HG03378 (cell line): Measurements from ENCODE around the gene PGLYRP4.
"Not testable (repeated sequence)": the region's sequence is repeated elsewhere in the genome, so short reads cannot be mapped to it uniquely, and the experiment has no call there.

Source experiments
- ATAC-seq: cut with Tn5 transposase; IDR thresholded peaks from one replicate; pipeline ENCODE4 v1.9.1; 2021; ENCODE audit warnings: mild to moderate bottlenecking, moderate library complexity; ENCODE audit not compliant: unreplicated experiment

PGLYRP4 gene

GRCh38 chr1:153341431-153341934, 7.2 kb downstream of the PGLYRP4 start:
- no peak for ATAC-seq

DNA sequence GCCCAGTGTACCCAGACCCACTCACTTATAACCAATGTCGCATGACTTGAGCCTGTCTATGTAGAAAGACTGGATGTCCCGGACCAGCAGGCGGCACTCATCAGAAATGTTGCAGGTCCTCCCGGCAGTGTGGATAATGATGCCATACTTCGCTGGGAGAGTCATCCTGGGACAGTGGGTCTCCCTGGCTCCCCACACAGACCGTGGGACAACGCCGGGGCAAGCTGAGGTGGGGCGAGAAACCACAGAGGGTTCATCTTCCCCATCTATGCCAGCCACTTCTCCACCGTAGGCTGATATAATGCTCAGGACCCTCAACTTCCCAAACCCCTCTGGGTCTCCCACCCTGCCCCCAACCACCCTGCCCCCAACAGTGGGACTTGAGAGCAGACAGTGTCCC, 8.3 kb downstream of the PGLYRP4 start:
- ATAC-seq = no peak

- no peak for ATAC-seq
Observed at GRCh38 chr1:153339802-153340201, 8.8 kb downstream of the PGLYRP4 start.

DNA sequence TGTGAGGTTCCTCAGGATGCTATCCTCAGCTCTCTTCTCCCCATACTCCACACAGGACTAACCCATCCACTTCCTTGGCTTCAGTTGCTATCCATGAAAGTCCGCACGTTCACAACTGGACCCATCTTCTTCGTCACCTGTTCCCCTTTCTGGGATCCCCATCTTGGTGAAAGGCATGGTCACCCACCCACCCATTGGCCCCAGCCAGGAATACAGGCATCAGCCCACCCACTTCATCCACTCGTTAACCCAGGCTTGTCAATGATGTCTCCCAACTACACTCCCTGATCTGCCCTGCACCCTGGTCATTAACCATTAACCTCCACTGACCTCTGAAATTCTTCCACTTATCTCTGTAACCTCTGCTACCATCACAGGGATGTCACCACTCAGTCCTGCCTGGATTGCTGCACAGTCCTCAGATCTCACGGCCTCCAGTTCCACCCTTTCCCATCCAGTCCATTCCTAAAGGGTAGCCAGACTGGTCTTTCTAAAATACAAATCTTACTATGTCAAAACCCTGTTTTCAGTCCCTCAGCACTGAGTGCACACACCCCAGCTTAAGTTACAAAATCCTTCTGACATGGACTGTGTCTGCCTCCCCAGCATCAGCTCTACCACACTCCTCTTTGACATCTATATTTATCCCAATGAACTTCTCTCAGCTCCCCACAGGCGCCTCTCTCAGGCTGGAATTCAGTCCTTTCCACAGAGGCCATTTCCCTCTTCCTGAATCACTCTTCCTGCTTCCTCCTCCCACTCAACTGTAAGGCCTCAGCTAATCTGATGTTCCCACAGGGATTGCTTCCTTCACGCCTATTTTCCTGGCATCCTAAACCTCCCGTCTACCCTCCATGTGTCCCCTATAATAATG, 10.4 kb downstream of the PGLYRP4 start:
- ATAC-seq = no peak

DNA sequence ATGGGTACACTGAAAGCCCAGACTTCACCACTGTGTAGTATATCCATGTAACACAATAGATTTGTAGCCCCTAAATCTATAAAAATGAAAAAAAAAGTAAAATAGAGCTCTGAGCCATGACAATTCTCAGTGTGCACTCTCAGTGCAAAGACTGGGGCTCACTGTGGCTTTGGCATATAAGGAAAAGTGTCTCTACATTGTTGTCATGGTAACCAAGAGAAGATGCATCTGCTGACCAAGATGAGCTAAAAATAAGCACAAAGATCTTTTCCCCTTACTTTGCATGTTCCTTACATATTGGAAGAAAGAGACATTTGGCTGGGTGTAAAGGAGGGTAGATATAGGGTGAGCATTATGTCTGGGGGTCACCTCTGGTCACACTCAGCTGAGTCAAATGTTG, 12.0 kb downstream of the PGLYRP4 start:
- no peak for ATAC-seq

DNA sequence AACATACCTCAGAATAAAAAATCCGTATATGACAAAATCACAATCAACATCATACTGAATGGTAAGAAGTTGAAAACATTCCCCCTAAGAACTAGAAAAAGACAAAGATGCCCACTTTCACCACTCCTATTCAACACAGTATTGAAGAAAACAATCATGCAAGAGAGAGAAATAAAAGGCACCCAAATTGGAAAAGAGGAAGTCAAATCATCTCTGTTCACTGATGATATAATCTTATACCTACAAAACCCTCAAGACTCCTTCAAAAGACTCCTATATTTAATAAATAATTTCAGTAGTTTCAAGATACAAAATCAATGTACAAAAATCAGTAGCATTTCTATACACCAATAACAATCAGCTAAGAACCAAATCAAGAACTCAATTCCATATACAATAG, 14.7 kb downstream of the PGLYRP4 start:
- no peak for ATAC-seq

GRCh38 chr1:153324912-153325311, 23.7 kb downstream of the PGLYRP4 start:
- ATAC-seq = no peak

DNA sequence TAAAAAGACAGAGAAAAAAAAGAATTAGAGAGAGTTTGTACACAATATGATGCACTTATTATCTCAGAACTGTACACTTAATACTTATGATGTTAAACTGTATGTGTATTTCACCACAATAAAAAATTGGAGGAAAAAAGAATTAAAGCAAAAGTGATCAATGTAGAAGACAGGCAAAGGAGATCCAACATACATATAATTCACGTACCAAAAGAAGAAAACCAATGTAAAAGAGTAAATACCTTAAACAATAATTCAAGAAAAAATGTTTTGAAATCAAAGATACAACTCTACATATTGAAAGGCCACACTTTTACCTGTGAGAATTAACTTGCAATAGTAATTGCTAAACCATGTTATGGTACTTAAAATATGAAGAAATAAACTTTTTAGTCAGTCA, 26.1 kb downstream of the PGLYRP4 start:
- ATAC-seq = no peak

DNA sequence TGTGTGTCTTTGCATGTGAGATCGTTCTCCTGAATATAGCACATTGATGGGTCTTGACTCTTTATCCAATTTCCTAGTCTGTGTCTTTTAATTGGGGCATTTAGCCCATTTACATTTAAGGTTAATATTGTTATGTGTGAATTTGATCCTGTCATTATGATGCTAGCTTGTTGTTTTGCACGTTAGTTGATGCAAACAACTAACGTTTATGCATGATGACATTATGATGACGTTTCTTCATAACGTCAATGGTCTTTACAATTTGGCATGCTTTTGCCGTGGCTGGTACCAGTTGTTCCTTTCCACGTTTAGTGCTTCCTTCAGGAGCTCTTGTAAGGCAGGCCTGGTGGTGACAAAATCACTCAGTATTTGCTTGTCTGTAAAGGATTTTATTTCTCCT, 30.5 kb downstream of the PGLYRP4 start:
- not testable (repeated sequence) for ATAC-seq

DNA sequence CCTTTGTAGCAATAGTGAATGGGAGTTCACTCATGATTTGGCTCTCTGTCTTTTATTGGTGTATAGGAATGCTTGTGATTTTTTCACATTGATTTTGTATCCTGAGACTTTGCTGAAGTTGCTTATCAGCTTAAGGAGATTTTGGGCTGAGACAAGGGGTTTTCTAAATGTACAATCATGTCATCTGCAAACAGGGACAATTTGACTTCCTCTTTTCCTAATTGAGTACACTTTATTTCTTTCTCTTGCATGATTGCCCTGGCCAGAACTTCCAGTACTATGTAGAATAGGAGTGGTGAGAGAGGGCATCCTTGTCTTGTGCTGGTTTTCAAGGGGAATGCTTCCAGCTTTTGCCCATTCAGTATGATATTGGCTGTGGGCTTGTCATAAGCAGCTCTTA, 32.6 kb downstream of the PGLYRP4 start:
- ATAC-seq = not testable (repeated sequence)

DNA sequence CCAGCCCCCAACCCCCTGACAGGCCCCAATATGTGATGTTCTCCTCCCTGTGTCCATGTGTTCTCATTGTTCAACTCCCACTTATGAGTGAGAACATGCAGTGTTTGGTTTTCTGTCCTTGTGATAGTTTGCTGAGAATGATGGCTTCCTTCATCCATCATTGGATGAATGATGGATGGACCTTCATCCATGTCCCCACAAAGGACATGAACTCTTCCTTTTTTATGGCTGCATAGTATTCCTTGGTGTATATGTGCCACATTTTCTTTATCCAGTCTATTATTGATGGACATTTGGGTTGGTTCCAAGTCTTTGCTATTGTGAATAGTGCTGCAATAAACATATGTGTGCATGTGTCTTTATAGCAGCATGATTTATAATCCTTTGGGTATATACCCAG, 34.3 kb downstream of the PGLYRP4 start:
- ATAC-seq = not testable (repeated sequence)

- ATAC-seq = no peak
Observed at GRCh38 chr1:153313288-153313687, 35.4 kb downstream of the PGLYRP4 start.

GRCh38 chr1:153312570-153313186, 36.0 kb downstream of the PGLYRP4 start, which contains the start of gene PGLYRP3:
Gene PGLYRP3 (minus strand): TSS chr1:153312952. CDS start chr1:153310665, 2,287 bp downstream.
- ATAC-seq = no peak

GRCh38 chr1:153310526-153310925, 38.1 kb downstream of the PGLYRP4 start:
- ATAC-seq = no peak

DNA sequence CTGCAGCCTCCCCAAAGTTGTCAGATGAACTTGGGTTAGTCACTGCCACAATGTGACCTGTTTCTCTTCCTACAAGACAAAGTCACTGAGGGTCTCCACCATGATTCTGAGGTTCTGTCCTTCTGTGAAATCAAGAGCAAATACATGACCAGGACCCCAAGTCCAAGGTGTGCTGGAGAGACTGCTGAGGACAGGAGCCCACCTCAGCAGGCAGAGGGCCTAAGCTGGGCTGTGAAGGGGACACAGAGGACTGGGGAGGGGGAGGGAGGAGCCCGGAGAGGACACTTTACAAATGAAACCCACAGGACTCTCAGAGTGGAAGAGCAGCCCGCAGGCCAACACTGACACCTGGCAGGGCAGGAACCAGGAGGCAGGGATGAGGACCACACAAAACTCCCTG, 39.2 kb downstream of the PGLYRP4 start:
- ATAC-seq = no peak

DNA sequence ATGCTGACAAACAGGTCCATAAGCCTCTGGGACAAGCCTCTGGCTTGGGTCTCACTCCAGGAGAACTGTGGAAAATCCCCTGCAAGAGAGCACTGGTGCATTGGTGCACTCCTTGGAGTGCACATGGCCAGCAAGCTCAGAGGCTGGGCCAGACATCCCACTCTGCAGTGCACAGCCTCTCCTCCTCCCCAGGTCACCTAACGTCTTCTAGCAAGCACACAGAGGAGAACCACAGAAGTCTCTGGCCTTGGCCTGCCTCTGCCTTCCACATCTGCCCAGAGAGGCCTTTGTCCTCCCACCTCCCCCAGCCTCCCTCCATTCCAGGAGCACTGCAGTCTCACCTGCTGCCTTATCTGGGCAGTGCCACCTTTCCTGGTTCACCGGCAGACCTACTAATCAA, 40.1 kb downstream of the PGLYRP4 start:
- no peak for ATAC-seq

GRCh38 chr1:153307221-153307600, 41.4 kb downstream of the PGLYRP4 start:
- ATAC-seq = no peak

GRCh38 chr1:153306303-153307220, 42.1 kb downstream of the PGLYRP4 start:
- no peak for ATAC-seq

- ATAC-seq = no peak
Observed at GRCh38 chr1:153305682-153306081, 43.0 kb downstream of the PGLYRP4 start.

DNA sequence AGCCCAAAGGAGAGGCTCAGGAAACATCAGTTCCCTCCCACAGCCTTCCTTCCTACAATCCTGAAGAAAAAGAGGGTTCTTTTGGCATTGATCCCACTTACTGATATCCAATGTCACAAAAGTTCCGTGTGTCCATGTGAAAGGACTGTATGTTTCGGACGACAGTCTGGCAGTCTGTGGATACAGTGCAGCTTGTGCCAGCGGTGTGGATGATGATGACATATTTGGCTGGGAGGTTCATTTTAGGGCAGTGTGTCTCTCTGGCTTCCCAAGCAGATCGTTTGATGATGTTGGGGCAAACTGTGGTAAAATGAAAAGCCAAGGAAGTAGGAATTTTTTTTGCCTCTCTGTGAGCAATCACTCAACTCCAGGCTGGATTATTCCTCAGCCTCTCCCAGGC, 46.3 kb downstream of the PGLYRP4 start:
- ATAC-seq = no peak

DNA sequence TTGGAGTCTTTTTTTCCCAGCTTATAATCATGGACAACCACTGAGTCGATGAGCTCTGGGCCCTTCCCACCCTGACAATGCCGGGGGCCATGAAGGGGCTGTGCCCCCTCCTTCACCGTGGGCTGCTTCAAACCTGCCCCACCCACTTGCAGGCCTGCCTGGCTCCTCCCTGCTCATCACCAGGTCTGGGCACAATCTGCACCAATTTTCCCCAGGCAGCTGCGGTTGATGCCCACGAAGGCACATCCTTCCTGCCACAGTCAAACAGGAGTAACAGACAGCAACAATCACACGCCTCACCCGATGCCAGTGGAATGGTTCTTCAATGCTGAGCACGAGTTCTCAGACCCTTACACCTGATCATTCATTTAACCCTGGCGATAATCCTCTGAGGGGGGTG, 54.8 kb downstream of the PGLYRP4 start:
- no peak for ATAC-seq
